Adrenal gland (tissue), 5 donors: ENCODE data around the gene SLC6A8.

ENCODE experiments used
- CTCF ChIP-seq, 6 experiments: fragments of 450-650 bp in 4 of 6; fragments of 200-600 bp in 2 of 6; sonication (generic) in 1 of 6; IDR thresholded peaks; 1 replicate in 5 of 6; 2 replicates in 1 of 6; pipeline versions ENCODE4 v1.5.1 to v1.8.0; 2016 to 2021; ENCODE audit warnings: antibody characterized with exemption in 6 of 6, mild to moderate bottlenecking in 2 of 6, moderate library complexity in 1 of 6
- POLR2A ChIP-seq, 2 donors: fragments of 450-650 bp; IDR thresholded peaks; one replicate each; pipeline ENCODE4 v1.6.1; 2017; ENCODE audit warnings: antibody characterized with exemption in 2 of 2, mild to moderate bottlenecking in 2 of 2, moderate library complexity in 1 of 2
- donor health status: DM: no; HTN: no; CAD: no.

- TF ChIP-seq POLR2A (IDR thresholded peaks at IDR 0.05) (no peak), CTCF (IDR thresholded peaks at IDR 0.05) (no peak)
Measured at GRCh38 chrX:153646620-153647373, 40.9 kb upstream of the SLC6A8 start, which contains the start of gene DUSP9.
